Measurements from ENCODE around the gene PRKCB. TPM values are rescaled to one million over a fixed set of nuclear protein-coding genes. Genes with fewer than 3 reads are reported as not detected.

Gene PRKCB
- polyA plus RNA-seq, 1 donor from 2014 or later: 27.6 TPM

- no peak overlapping the region for H2AFZ ChIP-seq (ENCODE audit: low read depth, low read length)
- no peak overlapping the region for H3K9ac ChIP-seq (ENCODE audit: low read length)
- no peak overlapping the region for H3K27ac ChIP-seq (ENCODE audit: low read length)
- TF ChIP-seq SMC3 (conservative IDR thresholded peaks at IDR 0.05; ENCODE audit: poor library complexity): no peak
- TF ChIP-seq CTCF (IDR thresholded peaks at IDR 0.05; ENCODE audit: poor library complexity, severe bottlenecking): no peak
- no peak for TF ChIP-seq EZH2 (IDR thresholded peaks at IDR 0.05; ENCODE audit: borderline replicate concordance, insufficient read depth, low read length, poor library complexity, severe bottlenecking)
- TF ChIP-seq REST (IDR thresholded peaks at IDR 0.05; ENCODE audit: borderline replicate concordance): no peak
- no peak for TF ChIP-seq RAD21 (conservative IDR thresholded peaks at IDR 0.05)
- no peaks in the 10 kb centered on the region for H3K36me3 ChIP-seq (ENCODE audit: insufficient read depth, low read length)
- no peak overlapping the region for H3K4me2 ChIP-seq (ENCODE audit: low read length)
- no peaks in the 10 kb centered on the region for H4K20me1 ChIP-seq (ENCODE audit: insufficient read depth)
- H3F3A ChIP-seq (ENCODE audit: insufficient read depth, low read length, poor library complexity, severe bottlenecking): no peaks in the 10 kb centered on the region
- no peak overlapping the region for H3K4me3 ChIP-seq (ENCODE audit: low read length)
- no peaks in the 10 kb centered on the region for H3K9me3 ChIP-seq (ENCODE audit: low read length)
- H3K79me2 ChIP-seq (replicated peaks; ENCODE audit: insufficient read depth, low read length): no peaks in the 10 kb centered on the region
- no peaks in the 10 kb centered on the region for H3K9me2 ChIP-seq (ENCODE audit: insufficient read depth, low read length)
- H3K27me3 ChIP-seq (ENCODE audit: insufficient read depth, low read depth, low read length): no peaks in the 10 kb centered on the region
These were observed 63.1 kb downstream of the PRKCB start for GRCh38 chr16:23898682-23899430.

GRCh38 chr16:23899869-23900268 lies 64.1 kb downstream of the PRKCB start:
- Histone ChIP-seq H3K9me2 (ENCODE audit: insufficient read depth, low read length) (no peaks in the 10 kb centered on the region), H3F3A (ENCODE audit: insufficient read depth, low read length, poor library complexity, severe bottlenecking) (no peaks in the 10 kb centered on the region), H3K4me2 (ENCODE audit: low read length) (no peak overlapping the region), H2AFZ (ENCODE audit: low read depth, low read length) (no peak overlapping the region), H3K4me3 (ENCODE audit: low read length) (no peak overlapping the region), H3K27me3 (ENCODE audit: insufficient read depth, low read depth, low read length) (no peaks in the 10 kb centered on the region), H3K79me2 (replicated peaks; ENCODE audit: insufficient read depth, low read length) (no peaks in the 10 kb centered on the region), H3K36me3 (ENCODE audit: insufficient read depth, low read length) (no peaks in the 10 kb centered on the region), H3K9ac (ENCODE audit: low read length) (no peak overlapping the region), H4K20me1 (ENCODE audit: insufficient read depth) (no peaks in the 10 kb centered on the region), H3K9me3 (ENCODE audit: low read length) (no peaks in the 10 kb centered on the region), H3K27ac (ENCODE audit: low read length) (no peak overlapping the region)
- TF ChIP-seq CTCF (IDR thresholded peaks at IDR 0.05; ENCODE audit: poor library complexity, severe bottlenecking) (no peak), SMC3 (conservative IDR thresholded peaks at IDR 0.05; ENCODE audit: poor library complexity) (no peak), EZH2 (IDR thresholded peaks at IDR 0.05; ENCODE audit: borderline replicate concordance, insufficient read depth, low read length, poor library complexity, severe bottlenecking) (no peak), RAD21 (conservative IDR thresholded peaks at IDR 0.05) (no peak), TAF1 (IDR thresholded peaks at IDR 0.05; ENCODE audit: low read depth) (no peak), POLR2AphosphoS5 (IDR thresholded peaks at IDR 0.05) (no peak), REST (IDR thresholded peaks at IDR 0.05; ENCODE audit: borderline replicate concordance) (no peak), EP300 (conservative IDR thresholded peaks at IDR 0.05; ENCODE audit: poor library complexity, severe bottlenecking) (no peak), MXI1 (conservative IDR thresholded peaks at IDR 0.05; ENCODE audit: poor library complexity, severe bottlenecking) (no peak)

All from neural cell (in vitro differentiated cells).